Measurements from ENCODE around the gene UGGT1. TPM values are rescaled to one million over a fixed set of nuclear protein-coding genes. Genes with fewer than 3 reads are reported as not detected.
"Not testable (repeated sequence)": the region's sequence is repeated elsewhere in the genome, so short reads cannot be mapped to it uniquely, and the experiment has no call there.

UGGT1 gene
- total RNA-seq, 2 experiments from 2014 or later = 33.2 to 59.5 TPM

GRCh38 chr2:128172191-128172590 is 81.2 kb downstream of the UGGT1 start:
- Histone ChIP-seq H3K4me1 (ENCODE audit: insufficient read depth, low read length, poor library complexity, severe bottlenecking) (no peaks in the 10 kb centered on the region), H2AFZ (ENCODE audit: low read length) (no peak overlapping the region), H3K4me3 (ENCODE audit: low read depth, low read length, poor library complexity, severe bottlenecking) (no peak overlapping the region), H3K9me2 (ENCODE audit: insufficient read depth, low read length) (no peaks in the 10 kb centered on the region), H3K4me2 (ENCODE audit: low read length) (no peak overlapping the region), H4K20me1 (ENCODE audit: insufficient read depth, low read length) (no peaks in the 10 kb centered on the region), H3K36me3 (ENCODE audit: insufficient read depth, low read length) (peaks cover 96% of the 10 kb centered on the region), H3K9me3 (ENCODE audit: low read length) (no peaks in the 10 kb centered on the region), H3K79me2 (ENCODE audit: insufficient read depth, low read depth, low read length) (no peaks in the 10 kb centered on the region), H3K27ac (ENCODE audit: low read depth, low read length, poor library complexity, severe bottlenecking) (no peak overlapping the region)
- no peak for TF ChIP-seq EZH2phosphoT487 (IDR thresholded peaks at IDR 0.05; ENCODE audit: borderline replicate concordance, low read depth, low read length)
- TF ChIP-seq CTCF (conservative IDR thresholded peaks at IDR 0.05; ENCODE audit: low read length) = peak; percentile 40
- BruUV-seq (replicated peaks) = no TSS peak
- ChIA-PET CTCF (ENCODE audit: unreplicated experiment) (no interaction called here), POLR2A (interaction anchor here (0.7 kb wide), 1 partner anchor 328 kb away, joined by 3 read pairs; no protein-coding TSS in a partner anchor)
- DNase-seq (ENCODE audit: low spot score) = no peak
- intact Hi-C loops (cut with micrococcal nuclease; ENCODE audit: unreplicated experiment) = no loop called here

- H3K4me2 ChIP-seq (ENCODE audit: low read length); H3K9me3 ChIP-seq (ENCODE audit: low read length); H3K4me3 ChIP-seq (ENCODE audit: low read depth, low read length, poor library complexity, severe bottlenecking); H3K79me2 ChIP-seq (ENCODE audit: insufficient read depth, low read depth, low read length); intact Hi-C loops (cut with micrococcal nuclease; ENCODE audit: unreplicated experiment); BruUV-seq (replicated peaks); H3K9me2 ChIP-seq (ENCODE audit: insufficient read depth, low read length); CTCF ChIA-PET (ENCODE audit: unreplicated experiment); H3K27ac ChIP-seq (ENCODE audit: low read depth, low read length, poor library complexity, severe bottlenecking); H3K4me1 ChIP-seq (ENCODE audit: insufficient read depth, low read length, poor library complexity, severe bottlenecking); H2AFZ ChIP-seq (ENCODE audit: low read length); DNase-seq (ENCODE audit: low spot score); H4K20me1 ChIP-seq (ENCODE audit: insufficient read depth, low read length): not testable (repeated sequence)
- H3K36me3 ChIP-seq (ENCODE audit: insufficient read depth, low read length) = peaks cover 98% of the 10 kb centered on the region
- POLR2A ChIA-PET = interaction anchor here (0.9 kb wide), 1 partner anchor 15 kb away, joined by 3 read pairs; no protein-coding TSS in a partner anchor
These were observed 83.1 kb downstream of the UGGT1 start for GRCh38 chr2:128174067-128174466.

DNA sequence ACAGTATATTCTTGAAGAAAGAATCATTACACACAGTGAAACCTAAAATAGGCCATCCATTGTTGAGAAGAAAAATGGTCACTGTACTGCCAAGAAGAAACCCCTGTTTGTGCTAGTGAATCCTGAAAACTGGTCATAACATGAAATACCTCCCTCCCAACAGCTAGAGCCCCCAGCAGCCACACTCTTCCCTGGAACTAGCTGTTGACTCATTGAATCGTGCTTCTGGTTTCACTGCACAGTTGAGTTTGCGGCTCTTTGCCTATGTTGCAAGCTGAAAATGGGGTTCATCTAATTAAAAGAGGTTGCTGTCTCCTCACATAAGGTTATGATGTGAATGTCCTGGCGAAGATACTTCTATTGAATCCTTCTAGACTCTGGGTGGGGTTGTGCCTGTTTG is 86.3 kb downstream of the UGGT1 start:
- no peak overlapping the region for H2AFZ ChIP-seq (ENCODE audit: low read length)
- no peaks in the 10 kb centered on the region for H3K4me1 ChIP-seq (ENCODE audit: insufficient read depth, low read length, poor library complexity, severe bottlenecking)
- H3K36me3 ChIP-seq (ENCODE audit: insufficient read depth, low read length) = peaks cover 99% of the 10 kb centered on the region
- DNase-seq (ENCODE audit: low spot score) = no peak
- CTCF ChIA-PET (ENCODE audit: unreplicated experiment) = no interaction called here
- intact Hi-C loops (cut with micrococcal nuclease; ENCODE audit: unreplicated experiment) = no loop called here
- H4K20me1 ChIP-seq (ENCODE audit: insufficient read depth, low read length) = 0 out of 2 replicates have a peak, but pooled peaks cover 4% of the 10 kb centered on the region
- TF ChIP-seq EZH2phosphoT487 (IDR thresholded peaks at IDR 0.05; ENCODE audit: borderline replicate concordance, low read depth, low read length) (no peak), CTCF (conservative IDR thresholded peaks at IDR 0.05; ENCODE audit: low read length) (no peak)
- no peaks in the 10 kb centered on the region for H3K9me2 ChIP-seq (ENCODE audit: insufficient read depth, low read length)
- no TSS peak for BruUV-seq (replicated peaks)
- H3K4me2 ChIP-seq (ENCODE audit: low read length) = no peak overlapping the region
- H3K79me2 ChIP-seq (ENCODE audit: insufficient read depth, low read depth, low read length) = no peaks in the 10 kb centered on the region
- H3K4me3 ChIP-seq (ENCODE audit: low read depth, low read length, poor library complexity, severe bottlenecking) = no peak overlapping the region
- POLR2A ChIA-PET = interaction anchor here (0.9 kb wide), 1 partner anchor 54 kb away, joined by 3 read pairs; no protein-coding TSS in a partner anchor
- no peak overlapping the region for H3K27ac ChIP-seq (ENCODE audit: low read depth, low read length, poor library complexity, severe bottlenecking)
- H3K9me3 ChIP-seq (ENCODE audit: low read length) = no peaks in the 10 kb centered on the region

Measured in OCI-LY7 (cell line).